SU-DHL-6 (cell line): Measurements from ENCODE around the gene NMRK2.

Experiments used
- EZH2phosphoT487 ChIP-seq: fragments of 200-600 bp; sonication (generic), shearing (Covaris generic); conservative IDR thresholded peaks from 2 replicates; pipeline ENCODE4 v1.6.1; 2018; ENCODE audit warnings: mild to moderate bottlenecking, antibody characterized with exemption, low read length, moderate library complexity, mixed read lengths
- TF ChIP-seq, protein P1 (sequence below): fragments of 200-600 bp; sonication (generic); IDR thresholded peaks from one replicate; pipeline ENCODE4 v1.5.1; 2017; ENCODE audit warnings: antibody characterized with exemption, mild to moderate bottlenecking, low read length, moderate library complexity; ENCODE audit not compliant: insufficient read depth, poor library complexity, severe bottlenecking

DNA sequence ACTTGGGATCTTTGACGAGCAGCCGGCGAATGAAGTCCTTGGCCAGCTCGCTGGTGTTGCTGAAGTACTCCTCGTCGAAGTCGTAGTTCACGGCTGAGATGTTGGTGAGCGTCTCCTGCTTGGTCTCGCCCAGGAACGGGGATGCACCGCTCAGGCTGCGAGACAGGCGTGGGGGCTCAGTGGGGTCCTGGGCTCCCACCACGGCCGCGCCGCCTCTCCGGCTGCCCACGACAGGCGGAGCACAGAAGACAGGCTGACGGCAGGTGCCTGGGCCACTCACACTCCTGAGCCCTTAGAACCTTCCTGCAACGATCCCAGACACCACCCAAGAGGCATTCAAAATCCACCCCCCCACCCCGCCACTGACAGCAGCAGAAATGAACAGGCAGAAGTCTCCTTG lies 28.1 kb downstream of the NMRK2 start:
- TF ChIP-seq, protein P1, sequence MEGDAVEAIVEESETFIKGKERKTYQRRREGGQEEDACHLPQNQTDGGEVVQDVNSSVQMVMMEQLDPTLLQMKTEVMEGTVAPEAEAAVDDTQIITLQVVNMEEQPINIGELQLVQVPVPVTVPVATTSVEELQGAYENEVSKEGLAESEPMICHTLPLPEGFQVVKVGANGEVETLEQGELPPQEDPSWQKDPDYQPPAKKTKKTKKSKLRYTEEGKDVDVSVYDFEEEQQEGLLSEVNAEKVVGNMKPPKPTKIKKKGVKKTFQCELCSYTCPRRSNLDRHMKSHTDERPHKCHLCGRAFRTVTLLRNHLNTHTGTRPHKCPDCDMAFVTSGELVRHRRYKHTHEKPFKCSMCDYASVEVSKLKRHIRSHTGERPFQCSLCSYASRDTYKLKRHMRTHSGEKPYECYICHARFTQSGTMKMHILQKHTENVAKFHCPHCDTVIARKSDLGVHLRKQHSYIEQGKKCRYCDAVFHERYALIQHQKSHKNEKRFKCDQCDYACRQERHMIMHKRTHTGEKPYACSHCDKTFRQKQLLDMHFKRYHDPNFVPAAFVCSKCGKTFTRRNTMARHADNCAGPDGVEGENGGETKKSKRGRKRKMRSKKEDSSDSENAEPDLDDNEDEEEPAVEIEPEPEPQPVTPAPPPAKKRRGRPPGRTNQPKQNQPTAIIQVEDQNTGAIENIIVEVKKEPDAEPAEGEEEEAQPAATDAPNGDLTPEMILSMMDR = no peak
- TF ChIP-seq EZH2phosphoT487 = no peak
